WTC11 (cell line): ENCODE data around the gene COL4A3. TPM values are rescaled to one million over a fixed set of nuclear protein-coding genes. Genes with fewer than 3 reads are reported as not detected.

Source experiments
- ATAC-seq: fragments of 200-7000 bp; cut with Tn5 transposase; 2 replicates; pipeline ENCODE4 v1.10.0; 2021; ENCODE audit warnings: mild to moderate bottlenecking, moderate library complexity
- CTCF ChIA-PET: fragments of 300-600 bp; sonication (Branson Sonifier 250); formaldehyde crosslinking; loops from one replicate; lab custom pipeline; 2021; ENCODE audit warnings: antibody characterized with exemption; lab: Charles Lee
- POLR2A ChIA-PET: fragments of 350-600 bp; sonication (Branson Sonifier 250); formaldehyde crosslinking; loops from one replicate; lab custom pipeline; 2021; ENCODE audit warnings: antibody characterized with exemption; lab: Charles Lee
- DNase-seq: peaks from one replicate; pipeline ENCODE4 v3.0.0; 2021; ENCODE audit warnings: low spot score
- H3K27ac Mint-ChIP-seq: 2 replicates; pipeline ENCODE4 v1.8.0; 2021; ENCODE audit warnings: mixed read lengths
- H3K27me3 Mint-ChIP-seq: 2 replicates; pipeline ENCODE4 v1.8.0; 2021; ENCODE audit warnings: low read depth, mild to moderate bottlenecking, moderate library complexity, mixed read lengths
- H3K36me3 Mint-ChIP-seq: 2 replicates; pipeline ENCODE4 v1.8.0; 2021; ENCODE audit warnings: mixed read lengths
- H3K4me1 Mint-ChIP-seq: 2 replicates; pipeline ENCODE4 v1.8.0; 2022; ENCODE audit warnings: mixed read lengths
- H3K4me3 Mint-ChIP-seq: 2 replicates; pipeline ENCODE4 v1.8.0; 2021; ENCODE audit warnings: mild to moderate bottlenecking, moderate library complexity, mixed read lengths
- H3K9me3 Mint-ChIP-seq: 2 replicates; pipeline ENCODE4 v1.8.0; 2021; ENCODE audit warnings: mixed read lengths
- AFF4 ChIP-seq: sonication (generic); formaldehyde crosslinking; IDR thresholded peaks from 2 replicates; pipeline ENCODE4 v1.8.1; 2023; ENCODE audit warnings: mild to moderate bottlenecking, missing genetic modification reagents, borderline replicate concordance
- ATF6 ChIP-seq: sonication (generic); formaldehyde crosslinking; IDR thresholded peaks from 2 replicates; pipeline ENCODE4 v1.8.1; 2023; ENCODE audit warnings: mild to moderate bottlenecking, missing genetic modification reagents
- CBFB ChIP-seq: sonication (generic); formaldehyde crosslinking; IDR thresholded peaks from 2 replicates; pipeline ENCODE4 v1.8.1; 2022; ENCODE audit warnings: mild to moderate bottlenecking, low read depth, missing genetic modification reagents
- CREB1 ChIP-seq: sonication (generic); formaldehyde crosslinking; IDR thresholded peaks from 2 replicates; pipeline ENCODE4 v1.8.0; 2023; ENCODE audit warnings: mild to moderate bottlenecking, missing genetic modification reagents
- CREM ChIP-seq: sonication (generic); formaldehyde crosslinking; IDR thresholded peaks from 2 replicates; pipeline ENCODE4 v1.8.1; 2022; ENCODE audit warnings: mild to moderate bottlenecking, missing genetic modification reagents, moderate library complexity
- ESRRA ChIP-seq: sonication (generic); formaldehyde crosslinking; IDR thresholded peaks from 2 replicates; pipeline ENCODE4 v1.8.1; 2022; ENCODE audit warnings: mild to moderate bottlenecking, missing genetic modification reagents, borderline replicate concordance
- FOXK1 ChIP-seq: sonication (generic); formaldehyde crosslinking; IDR thresholded peaks from 2 replicates; pipeline ENCODE4 v1.8.0; 2022; ENCODE audit warnings: mild to moderate bottlenecking, moderate library complexity, missing genetic modification reagents
- GRHL2 ChIP-seq: fragments of 250-450 bp; sonication (Bioruptor Pico); IDR thresholded peaks from 2 replicates; pipeline ENCODE4 v1.8.0; 2022; ENCODE audit warnings: mild to moderate bottlenecking, moderate library complexity; ENCODE audit not compliant: insufficient replicate concordance, severe bottlenecking
- IRF1 ChIP-seq: sonication (generic); formaldehyde crosslinking; IDR thresholded peaks from 2 replicates; pipeline ENCODE4 v1.8.0; 2023; ENCODE audit warnings: missing genetic modification reagents
- MAX ChIP-seq: sonication (generic); formaldehyde crosslinking; IDR thresholded peaks from 2 replicates; pipeline ENCODE4 v1.8.0; 2022; ENCODE audit warnings: mild to moderate bottlenecking, missing genetic modification reagents
- MXD4 ChIP-seq: fragments of 250-450 bp; sonication (Bioruptor Pico); IDR thresholded peaks from 2 replicates; pipeline ENCODE4 v1.8.0; 2021; ENCODE audit warnings: mild to moderate bottlenecking, moderate library complexity, borderline replicate concordance
- NFYB ChIP-seq: sonication (generic); formaldehyde crosslinking; conservative IDR thresholded peaks from 2 replicates; pipeline ENCODE4 v1.8.0; 2022; ENCODE audit warnings: low read depth, missing genetic modification reagents
- PRRX2 ChIP-seq: fragments of 250-450 bp; sonication (Bioruptor Pico); IDR thresholded peaks from 2 replicates; pipeline ENCODE4 v1.8.0; 2021; ENCODE audit warnings: mild to moderate bottlenecking
- RELA ChIP-seq: sonication (generic); formaldehyde crosslinking; IDR thresholded peaks from 2 replicates; pipeline ENCODE4 v1.8.1; 2022; ENCODE audit warnings: missing genetic modification reagents, mild to moderate bottlenecking, borderline replicate concordance
- RORB ChIP-seq: fragments of 250-450 bp; sonication (Bioruptor Pico); IDR thresholded peaks from 2 replicates; pipeline ENCODE4 v1.9.0; 2021; ENCODE audit warnings: mild to moderate bottlenecking
- SMAD3 ChIP-seq: sonication (generic); formaldehyde crosslinking; IDR thresholded peaks from 2 replicates; pipeline ENCODE4 v1.8.0; 2022; ENCODE audit warnings: missing genetic modification reagents, mild to moderate bottlenecking, borderline replicate concordance
- SMAD4 ChIP-seq: sonication (generic); formaldehyde crosslinking; IDR thresholded peaks from 2 replicates; pipeline ENCODE4 v1.8.0; 2022; ENCODE audit warnings: mild to moderate bottlenecking, missing genetic modification reagents
- STAT6 ChIP-seq: sonication (generic); formaldehyde crosslinking; conservative IDR thresholded peaks from 2 replicates; pipeline ENCODE4 v1.8.1; 2023; ENCODE audit warnings: mild to moderate bottlenecking, low read depth, missing genetic modification reagents, moderate library complexity
- TP53 ChIP-seq: sonication (generic); formaldehyde crosslinking; IDR thresholded peaks from 2 replicates; pipeline ENCODE4 v1.8.1; 2023; ENCODE audit warnings: mild to moderate bottlenecking, missing genetic modification reagents
- ZBTB43 ChIP-seq: sonication (generic); formaldehyde crosslinking; IDR thresholded peaks from 2 replicates; pipeline ENCODE4 v1.8.1; 2023; ENCODE audit warnings: mild to moderate bottlenecking, missing genetic modification reagents
- ZNF138 ChIP-seq: sonication (generic); formaldehyde crosslinking; conservative IDR thresholded peaks from 2 replicates; pipeline ENCODE4 v1.8.1; 2022; ENCODE audit warnings: mild to moderate bottlenecking, moderate library complexity, missing genetic modification reagents
- ZNF263 ChIP-seq: sonication (generic); formaldehyde crosslinking; IDR thresholded peaks from 2 replicates; pipeline ENCODE4 v1.8.1; 2022; ENCODE audit warnings: low read depth, mild to moderate bottlenecking, moderate library complexity, missing genetic modification reagents
- ZNF423 ChIP-seq: fragments of 250-450 bp; sonication (Bioruptor Pico); IDR thresholded peaks from 2 replicates; pipeline ENCODE4 v2.1.2; 2022; ENCODE audit warnings: mild to moderate bottlenecking, moderate library complexity
- ZNF671 ChIP-seq: fragments of 250-450 bp; sonication (Bioruptor Pico); IDR thresholded peaks from 2 replicates; pipeline ENCODE4 v1.8.0; 2021; ENCODE audit warnings: mild to moderate bottlenecking
- total RNA-seq: library from RNA; stranded (reverse); gene quantifications from 3 replicates; pipeline ENCODE4 v1.2.3, GENCODE V29; 2021

COL4A3 gene
- total RNA-seq, 1 experiment from 2014 or later: 0.90 TPM

- no peak overlapping the region for H3K4me3 Mint-ChIP-seq
- ChIA-PET POLR2A (no interaction called here), CTCF (no interaction called here)
- ATAC-seq: no peak
- no peak for TF ChIP-seq CBFB
- TF ChIP-seq ZNF671 (CRISPR knock-in tag): no peak
- TF ChIP-seq ESRRA (CRISPR knock-in tag): no peak
- no peak for TF ChIP-seq FOXK1 (CRISPR knock-in tag)
- no peak for TF ChIP-seq RELA (CRISPR knock-in tag)
- no peaks in the 10 kb centered on the region for H3K27me3 Mint-ChIP-seq
- no peak for DNase-seq
- H3K36me3 Mint-ChIP-seq: peaks cover 1% of the 10 kb centered on the region
- H3K4me1 Mint-ChIP-seq: peaks cover 9% of the 10 kb centered on the region
- H3K27ac Mint-ChIP-seq: no peak overlapping the region
- H3K9me3 Mint-ChIP-seq: peaks cover 11% of the 10 kb centered on the region
These were observed 148.2 kb downstream of the COL4A3 start for GRCh38 chr2:227312579-227312978.

- ChIA-PET POLR2A (no interaction called here), CTCF (no interaction called here)
- DNase-seq: no peak
- peaks cover 6% of the 10 kb centered on the region for H3K36me3 Mint-ChIP-seq
- no peak for ATAC-seq
- H3K27me3 Mint-ChIP-seq: no peaks in the 10 kb centered on the region
- peaks cover 9% of the 10 kb centered on the region for H3K4me1 Mint-ChIP-seq
- no peak for TF ChIP-seq RORB (CRISPR knock-in tag)
- no peak for TF ChIP-seq AFF4 (CRISPR knock-in tag)
- no peak overlapping the region for H3K27ac Mint-ChIP-seq
- peaks cover 15% of the 10 kb centered on the region for H3K9me3 Mint-ChIP-seq
- no peak overlapping the region for H3K4me3 Mint-ChIP-seq
These were observed 148.9 kb downstream of the COL4A3 start for GRCh38 chr2:227313310-227313709.

- Mint-ChIP-seq H3K36me3 (peaks cover 37% of the 10 kb centered on the region), H3K4me1 (no peaks in the 10 kb centered on the region), H3K27me3 (peaks cover 5% of the 10 kb centered on the region; the same call in 1 of the 2 replicates), H3K27ac (no peak overlapping the region), H3K4me3 (no peak overlapping the region), H3K9me3 (peaks cover 47% of the 10 kb centered on the region)
- POLR2A ChIA-PET: no interaction called here
- TF ChIP-seq FOXK1 (CRISPR knock-in tag): no peak
- TF ChIP-seq SMAD4 (CRISPR knock-in tag): no peak
- no peak for TF ChIP-seq CREM (CRISPR knock-in tag)
- TF ChIP-seq GRHL2: no peak
- TF ChIP-seq TP53 (CRISPR knock-in tag): no peak
- TF ChIP-seq MXD4: no peak
- TF ChIP-seq STAT6: no peak
- no peak for TF ChIP-seq IRF1 (CRISPR knock-in tag)
- no peak for TF ChIP-seq ZBTB43 (CRISPR knock-in tag)
- TF ChIP-seq ZNF263 (CRISPR knock-in tag): no peak
- TF ChIP-seq ZNF423 (CRISPR knock-in tag): no peak
- no peak for TF ChIP-seq PRRX2 (CRISPR knock-in tag)
- no peak for TF ChIP-seq MAX
- TF ChIP-seq CREB1: no peak
- no peak for TF ChIP-seq SMAD3
- TF ChIP-seq ATF6 (CRISPR knock-in tag): no peak
- TF ChIP-seq NFYB: no peak
- no peak for TF ChIP-seq ZNF138 (CRISPR knock-in tag)
- CTCF ChIA-PET: no interaction called here
- no peak for ATAC-seq
- no peak for DNase-seq
These were observed 153.4 kb downstream of the COL4A3 start for GRCh38 chr2:227317834-227318233.
